GM18511 (cell line): ENCODE measurements around the gene ZKSCAN8.

Experiments
- ATAC-seq: cut with Tn5 transposase; IDR thresholded peaks from one replicate; pipeline ENCODE4 v1.9.1; 2021; ENCODE audit warnings: mild to moderate bottlenecking, moderate library complexity; ENCODE audit not compliant: unreplicated experiment

The ZKSCAN8 gene

GRCh38 chr6:28205879-28206278 is 64.2 kb downstream of the ZKSCAN8 start:
- no peak for ATAC-seq

- no peak for ATAC-seq
Measured at GRCh38 chr6:28206527-28206926, 64.8 kb downstream of the ZKSCAN8 start.

- no peak for ATAC-seq
Measured at GRCh38 chr6:28206928-28207509, 65.3 kb downstream of the ZKSCAN8 start.

- no peak for ATAC-seq
Measured at GRCh38 chr6:28207510-28208110, 65.9 kb downstream of the ZKSCAN8 start.

- ATAC-seq = no peak
Measured at GRCh38 chr6:28208111-28208659, 66.5 kb downstream of the ZKSCAN8 start.
